HG02840 (cell line): ENCODE results near the gene THEM5.

ENCODE experiments used
- ATAC-seq: cut with Tn5 transposase; IDR thresholded peaks from one replicate; pipeline ENCODE4 v1.9.1; 2021; ENCODE audit warnings: mild to moderate bottlenecking, moderate library complexity, moderate number of reproducible peaks; ENCODE audit not compliant: unreplicated experiment, low FRiP score

THEM5 gene

DNA sequence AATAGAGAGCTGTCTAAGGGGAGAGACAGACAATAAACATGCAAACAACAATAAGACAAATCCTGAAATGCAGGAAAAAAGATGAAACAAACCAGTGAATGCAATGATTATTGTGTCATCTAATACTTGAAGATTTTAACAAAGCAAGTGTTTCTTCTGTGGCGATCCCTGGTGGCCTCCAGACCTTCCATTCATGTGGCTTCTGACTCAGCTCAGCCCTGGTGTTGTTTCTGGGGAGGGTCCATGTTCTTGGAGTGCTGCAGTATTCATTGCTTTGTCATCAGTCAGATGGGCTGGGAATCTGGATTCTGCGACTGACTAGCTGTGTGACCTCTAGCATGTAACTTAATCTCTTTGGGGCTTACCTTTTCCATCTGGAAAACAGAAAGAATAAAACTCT, 12.4 kb downstream of the THEM5 start:
- ATAC-seq: no peak

DNA sequence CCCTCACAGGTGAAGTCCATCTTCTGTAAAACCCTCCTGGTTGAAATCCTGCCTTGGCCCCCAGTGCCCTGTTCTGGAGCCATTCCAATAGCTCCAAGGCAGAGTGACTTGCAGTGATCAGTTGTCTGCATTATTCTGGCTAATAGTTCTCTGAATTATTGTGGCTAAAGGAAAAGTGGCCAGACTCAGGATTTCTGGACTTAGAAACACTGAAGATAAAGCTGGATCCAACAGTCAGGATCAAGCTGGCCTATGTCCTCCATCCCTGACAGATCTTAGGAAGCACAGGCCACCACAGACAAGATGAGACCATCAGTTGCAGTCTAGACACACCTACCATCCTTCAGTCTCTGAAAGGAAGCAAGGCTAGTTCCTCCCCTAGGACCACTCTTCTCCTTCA, 13.1 kb downstream of the THEM5 start:
- ATAC-seq: no peak

DNA sequence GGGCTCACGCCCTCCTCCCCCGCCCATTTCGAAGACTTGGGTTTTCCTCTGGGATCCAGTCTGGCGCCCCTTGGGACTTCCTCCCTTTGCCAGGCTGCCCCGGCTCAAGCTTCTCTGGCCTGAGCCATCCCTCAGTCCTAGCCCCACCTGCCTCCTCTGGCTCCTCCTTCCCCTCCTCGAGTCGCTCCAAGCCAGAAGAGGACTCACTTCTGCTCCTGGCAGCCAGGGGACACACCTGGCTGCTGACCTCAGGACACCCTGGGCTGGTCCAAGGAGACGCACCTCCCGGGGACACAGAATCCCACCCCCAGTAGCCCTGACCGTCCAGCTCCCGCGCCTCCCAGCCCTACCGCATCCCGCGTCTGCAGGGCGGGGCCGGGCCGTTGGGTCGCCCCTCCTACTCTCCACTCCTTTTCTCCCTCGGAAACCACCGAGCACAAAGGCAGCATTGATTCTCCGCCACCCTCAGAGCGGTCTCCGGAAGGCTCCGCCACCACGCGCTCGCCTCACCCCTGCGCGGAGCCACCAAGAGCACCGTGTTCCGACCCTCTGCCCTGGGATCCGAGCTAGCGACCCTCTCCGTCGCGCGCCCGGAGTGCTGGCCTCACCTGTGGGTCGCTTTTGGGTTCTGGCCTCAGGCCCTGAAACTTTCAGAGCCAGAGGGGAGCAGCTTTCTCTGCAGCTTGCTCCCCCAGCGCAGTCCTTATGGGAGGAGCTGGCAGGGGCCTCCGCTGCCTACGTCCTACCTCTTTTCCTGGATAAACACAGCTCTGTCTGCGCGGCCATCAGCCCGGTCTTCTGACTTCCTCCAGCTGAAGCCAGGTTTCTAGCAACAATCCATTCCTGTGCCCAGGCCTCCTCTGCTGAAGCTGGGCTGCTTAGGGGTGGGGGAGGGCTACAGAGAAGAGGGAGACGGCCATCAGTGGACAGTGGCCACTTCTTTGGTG, 13.8 kb downstream of the THEM5 start, which contains the start of gene C2CD4D:
TSS of gene C2CD4D (minus strand) at position 364 of the 947 bp plus-strand sequence. CDS start 831 bp downstream, outside the sequence.
- ATAC-seq: no peak

DNA sequence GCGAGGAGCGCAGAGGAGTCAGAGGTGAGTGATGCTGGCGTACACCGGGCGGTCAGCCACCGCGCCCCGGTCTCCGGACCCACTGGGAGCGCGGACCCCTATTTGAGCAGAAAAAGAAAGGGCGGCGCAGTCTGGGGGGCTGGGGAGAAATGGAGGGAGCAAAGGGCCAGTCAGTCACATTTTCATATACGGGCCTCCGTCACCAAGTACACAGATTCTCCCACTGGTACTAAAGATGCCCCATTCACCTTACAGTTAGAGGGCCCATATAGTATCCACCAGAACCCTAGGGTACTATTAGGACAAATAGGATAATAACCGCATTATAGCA, 14.5 kb downstream of the THEM5 start:
- ATAC-seq: no peak

DNA sequence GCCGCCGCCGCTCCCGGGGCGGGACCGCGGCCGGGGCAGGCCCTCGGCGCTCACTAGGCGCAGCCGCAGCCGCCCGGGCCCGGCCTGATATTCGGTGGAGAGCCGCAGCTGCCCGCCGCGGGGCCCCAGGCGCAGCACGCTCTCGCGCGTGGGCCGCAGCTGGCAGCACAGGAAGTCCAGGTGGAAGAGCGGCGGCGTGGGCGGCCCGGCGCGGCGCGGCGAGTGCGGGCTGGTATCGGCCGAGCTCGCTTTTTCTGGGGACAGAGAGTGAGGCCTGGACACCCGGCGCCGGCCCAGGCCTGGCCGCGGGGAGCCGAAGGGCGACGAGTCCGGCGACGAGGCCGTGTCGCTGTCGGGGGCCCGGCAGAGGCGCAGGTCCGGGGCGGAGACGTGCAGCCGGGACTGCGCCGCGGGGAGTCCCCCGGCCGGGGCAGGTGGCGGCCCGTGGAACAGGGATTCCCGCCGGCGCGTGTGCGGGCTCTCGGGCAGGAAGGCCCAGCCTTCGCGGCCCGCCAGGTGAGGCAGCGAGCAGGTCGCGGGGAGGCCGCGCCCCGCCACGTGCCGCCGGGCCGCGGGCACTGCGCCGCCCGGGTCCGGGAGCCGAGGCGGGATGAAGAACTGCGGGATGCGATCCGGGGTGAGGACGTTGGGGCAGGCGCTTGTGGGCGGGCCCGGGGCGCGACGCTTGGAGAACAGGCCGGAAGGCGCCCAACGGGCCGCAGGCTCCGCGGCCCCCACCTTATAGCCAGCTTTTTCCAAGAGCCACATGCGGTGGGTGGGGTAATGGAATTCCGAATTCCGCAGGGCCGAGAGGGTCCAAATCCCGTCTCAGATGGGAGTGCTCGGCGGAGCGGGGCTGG, 15.1 kb downstream of the THEM5 start:
- no peak for ATAC-seq

DNA sequence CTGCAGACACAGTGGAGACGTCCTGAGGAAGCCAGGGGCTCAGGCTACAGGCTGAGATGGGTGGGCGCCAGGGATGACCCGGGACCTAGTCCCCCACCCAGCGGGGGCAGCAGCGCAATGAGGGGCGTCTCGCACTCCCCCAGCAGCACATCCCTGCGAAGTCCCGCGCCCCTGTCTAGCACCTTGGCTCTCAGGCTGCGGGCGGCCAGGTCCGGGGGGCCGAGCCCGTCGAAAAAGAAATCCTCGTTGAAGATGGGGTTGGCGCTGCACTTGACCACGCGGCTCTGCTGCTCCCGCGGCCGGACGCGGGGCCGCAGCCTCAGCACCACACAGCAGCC, 15.7 kb downstream of the THEM5 start:
- no peak for ATAC-seq

DNA sequence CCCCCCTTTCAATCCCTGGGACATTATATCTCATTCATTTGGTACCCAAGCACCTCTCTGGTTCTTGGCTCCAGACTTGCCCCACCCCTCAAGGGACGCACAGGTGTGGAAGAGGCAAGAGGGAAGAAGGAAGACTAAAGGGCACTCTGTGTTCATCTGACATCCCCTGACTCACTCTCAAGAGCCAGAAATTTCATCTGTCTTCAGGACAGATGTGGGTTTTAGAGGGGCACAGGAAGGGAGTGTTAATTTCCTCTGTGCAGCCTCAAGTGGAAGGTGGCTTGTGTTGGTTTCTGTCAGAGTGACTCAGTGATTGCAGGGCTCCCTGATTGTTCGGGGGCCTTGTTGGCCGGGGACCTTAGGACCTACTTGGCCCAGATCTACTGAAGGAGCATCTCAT, 16.3 kb downstream of the THEM5 start:
- no peak for ATAC-seq

DNA sequence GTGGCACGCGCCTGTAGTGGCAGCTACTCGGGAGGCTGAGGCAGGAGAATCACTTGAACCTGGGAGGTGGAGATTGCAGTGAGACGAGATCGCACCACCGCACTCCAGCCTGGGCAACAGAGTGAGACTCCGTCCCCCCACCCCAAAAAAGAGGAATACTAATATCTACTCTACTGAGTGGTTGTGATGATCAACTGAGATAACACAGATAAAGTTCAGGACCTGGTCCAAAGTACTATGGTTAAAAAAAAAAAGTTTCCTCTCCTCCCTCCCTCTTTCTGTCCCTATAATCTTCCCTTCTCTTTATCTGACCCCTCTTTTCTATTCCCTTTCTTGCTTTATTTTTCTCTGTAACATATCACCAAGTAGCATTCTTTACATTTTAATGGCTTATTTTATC, 17.9 kb downstream of the THEM5 start:
- no peak for ATAC-seq

DNA sequence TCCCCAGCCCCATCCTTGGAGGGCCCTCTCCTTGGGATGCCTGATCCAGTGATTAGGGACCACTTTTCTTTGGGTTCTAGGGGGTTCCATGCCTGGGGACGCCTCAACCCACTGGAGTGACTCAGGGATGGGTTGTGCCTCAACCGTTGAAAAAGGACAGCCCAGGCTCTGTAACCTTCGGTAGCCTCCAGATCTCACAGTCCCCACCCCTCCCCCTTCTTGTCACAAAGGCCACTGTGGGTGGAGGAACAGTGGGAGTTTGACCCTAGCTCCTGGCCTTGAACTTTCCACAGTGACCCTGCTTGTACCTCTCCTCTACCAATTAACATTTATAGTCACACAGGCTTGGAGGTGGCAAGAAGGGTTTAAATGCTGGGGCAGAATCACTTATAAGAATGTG, 19.3 kb downstream of the THEM5 start:
- no peak for ATAC-seq

DNA sequence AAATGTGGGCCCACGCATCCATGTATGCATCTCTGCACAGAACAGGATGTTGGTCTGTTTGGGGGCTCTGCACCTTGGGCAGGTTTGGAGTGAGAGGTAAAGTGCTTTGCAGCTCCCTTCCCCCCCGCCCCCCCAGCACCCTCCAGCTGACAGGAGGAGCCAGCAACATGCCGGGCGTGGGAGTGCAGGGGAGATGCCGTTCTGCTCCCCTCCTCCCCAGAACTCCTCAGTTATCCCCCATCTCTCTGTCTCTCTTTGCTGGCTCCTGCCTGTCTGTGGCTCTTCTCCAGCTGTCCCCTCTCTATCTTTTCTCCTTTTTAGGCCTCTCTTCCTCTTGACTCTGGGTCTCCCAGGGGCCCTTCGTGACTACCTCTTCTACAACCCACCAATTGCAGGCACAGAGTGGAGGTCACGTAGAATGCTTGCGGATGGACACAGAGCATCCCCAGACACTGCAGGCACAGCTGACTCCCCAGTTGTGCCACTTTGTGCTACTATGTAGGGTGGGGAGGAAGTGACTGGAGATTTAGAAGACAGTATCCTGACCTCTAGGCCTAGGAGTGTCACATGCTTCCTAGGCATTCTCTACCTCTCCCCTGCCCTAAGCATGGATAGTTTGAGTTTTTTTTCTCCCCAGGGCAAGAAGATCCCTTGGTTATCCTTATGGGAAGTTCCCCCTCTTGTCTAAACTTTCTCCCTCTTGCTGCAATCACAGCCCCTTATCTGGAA, 20.2 kb downstream of the THEM5 start:
- no peak for ATAC-seq

DNA sequence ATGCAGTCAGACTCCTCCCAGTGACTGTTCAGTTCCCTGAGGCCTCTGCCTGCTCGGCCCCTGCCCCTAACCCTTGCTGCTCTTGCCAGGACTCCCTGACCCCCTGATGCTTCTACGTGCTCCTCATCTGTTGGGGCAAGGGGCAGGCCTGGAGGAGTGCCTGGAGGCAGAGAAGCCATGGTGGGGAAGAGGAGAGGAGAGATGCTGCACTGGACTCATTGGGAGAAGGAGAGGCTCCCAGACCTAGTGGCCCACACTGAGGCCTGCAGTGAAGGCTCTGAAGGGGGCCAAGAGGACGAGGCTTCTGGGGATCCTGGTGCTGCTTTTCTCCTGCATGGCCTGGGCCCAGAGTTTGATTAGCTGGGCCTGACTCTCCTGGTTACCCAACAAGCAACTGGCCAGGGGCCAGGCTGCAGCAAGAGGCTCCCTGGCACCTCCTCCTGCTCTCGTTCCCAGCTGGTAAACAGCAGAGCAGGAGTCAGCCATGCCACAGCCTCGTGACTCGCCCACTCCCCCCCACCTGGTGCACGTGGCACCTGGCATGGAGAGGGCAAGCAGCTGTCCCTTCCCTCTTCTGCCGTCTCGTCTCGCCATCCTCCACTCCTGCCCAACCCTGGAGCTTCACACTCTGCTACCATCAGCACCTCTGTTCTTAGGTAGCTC, 21.1 kb downstream of the THEM5 start:
- no peak for ATAC-seq

DNA sequence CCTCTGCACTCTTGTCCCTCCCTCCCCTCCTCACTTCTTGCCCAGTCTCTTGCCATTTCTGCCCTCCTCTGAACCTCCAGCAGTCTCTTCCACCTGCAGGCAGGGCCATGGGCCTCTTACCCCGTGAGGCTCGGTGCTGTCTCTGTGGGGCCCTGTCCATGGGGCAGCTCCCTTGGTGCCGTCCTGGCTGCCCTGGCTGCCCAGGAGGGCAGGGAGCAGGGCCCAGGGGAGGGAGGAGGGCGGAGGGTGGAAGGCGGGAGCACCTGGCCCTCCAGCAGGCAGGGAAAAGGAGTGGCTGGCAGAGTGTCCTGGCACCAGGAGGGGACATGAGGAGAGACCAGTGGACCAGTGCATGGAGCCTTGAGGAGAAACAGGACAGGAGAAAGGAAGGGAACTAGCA, 21.9 kb downstream of the THEM5 start, which contains the start of gene RORC:
TSS of gene RORC (minus strand) at position 198 of the 400 bp plus-strand sequence. CDS start at position 160, 38 bp downstream.
- no peak for ATAC-seq

DNA sequence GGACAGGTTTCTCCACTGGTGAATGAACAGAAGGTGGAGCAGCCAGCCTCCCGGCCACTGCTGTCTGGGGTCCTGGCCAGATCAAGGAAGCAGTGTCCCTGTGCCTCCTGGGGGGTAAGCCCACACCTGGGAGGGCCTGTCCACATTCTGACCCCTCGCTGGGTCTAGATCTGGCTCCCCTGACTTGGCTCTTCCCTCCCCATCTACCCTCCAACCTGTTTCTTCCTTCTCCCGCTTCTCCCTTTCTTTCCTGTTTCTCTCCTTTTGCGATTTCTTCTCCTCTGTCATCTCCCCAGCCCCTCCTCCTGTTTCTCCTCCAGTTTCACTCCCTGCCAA, 22.3 kb downstream of the THEM5 start:
- ATAC-seq: no peak

DNA sequence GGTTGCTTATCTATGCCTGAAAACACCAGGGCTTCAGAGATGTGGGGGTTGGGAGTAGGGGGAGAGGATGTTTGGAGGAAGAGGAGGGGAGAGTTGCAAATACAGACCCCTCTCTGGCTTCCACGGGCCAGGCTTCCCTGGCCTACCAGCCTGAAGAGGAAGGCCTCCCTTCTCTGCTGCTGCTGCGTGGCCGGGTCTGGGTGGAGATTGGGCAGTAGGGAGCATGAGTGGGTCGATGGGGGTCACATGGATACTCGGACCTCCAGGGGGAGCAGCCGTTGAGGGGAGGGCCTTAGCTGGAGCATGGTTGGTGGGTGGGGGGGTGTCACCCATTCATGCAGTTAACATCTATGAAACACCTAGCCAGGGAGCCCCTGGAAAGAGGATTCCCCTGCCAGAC, 23.5 kb downstream of the THEM5 start:
- no peak for ATAC-seq

DNA sequence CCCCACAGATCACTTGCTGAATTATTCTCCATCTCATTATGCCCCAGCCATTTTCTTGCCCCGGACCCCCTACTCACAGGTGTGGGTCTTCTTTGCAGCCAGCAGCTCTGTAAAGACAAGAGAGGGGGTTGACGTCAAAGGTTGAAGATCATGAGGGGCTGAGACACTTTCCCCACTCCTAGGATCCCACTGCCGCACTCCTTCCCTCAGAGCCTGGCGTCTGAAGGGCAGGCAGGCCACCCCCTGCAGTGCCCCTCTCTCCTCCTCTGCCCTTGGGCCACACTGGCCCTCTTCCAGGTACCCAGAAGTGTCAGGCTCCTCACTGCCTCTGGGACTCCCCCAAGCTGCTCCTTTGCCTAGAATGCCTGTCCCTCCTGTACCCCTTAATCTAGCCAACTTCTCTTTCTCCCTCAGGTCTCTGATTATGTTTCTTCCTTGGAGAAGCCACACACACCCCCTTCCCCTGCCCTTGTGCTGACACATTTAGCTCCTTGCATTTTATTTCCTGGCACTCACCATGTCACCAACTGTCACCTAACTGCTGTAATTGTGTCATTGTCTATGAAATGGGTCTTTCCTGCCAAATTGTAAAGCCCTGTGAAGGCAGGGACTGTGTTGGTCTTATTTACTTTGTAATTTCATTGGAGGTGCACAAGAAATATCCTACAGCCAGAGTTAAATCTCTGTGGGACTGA, 24.0 kb downstream of the THEM5 start:
- ATAC-seq: no peak

DNA sequence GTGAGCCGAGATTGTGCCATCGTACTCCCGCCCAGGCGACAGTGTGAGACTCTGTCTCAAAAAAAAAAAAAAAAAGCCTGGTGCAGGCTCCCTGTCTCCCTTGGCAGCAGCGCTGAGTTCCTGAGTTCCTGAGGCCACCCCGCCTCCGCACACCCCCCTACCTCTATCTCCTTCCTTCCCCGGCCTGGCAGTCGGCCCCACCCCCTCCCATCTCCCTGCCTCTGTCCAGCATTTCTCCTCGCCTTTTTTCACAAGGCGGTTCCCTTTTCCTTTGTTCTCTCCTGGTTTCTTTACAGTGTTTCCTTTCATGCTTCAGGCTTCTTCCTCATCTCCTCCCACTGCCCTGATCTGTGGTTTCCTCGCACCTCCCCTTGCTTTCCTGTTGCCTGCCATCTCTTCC, 24.6 kb downstream of the THEM5 start:
- no peak for ATAC-seq

DNA sequence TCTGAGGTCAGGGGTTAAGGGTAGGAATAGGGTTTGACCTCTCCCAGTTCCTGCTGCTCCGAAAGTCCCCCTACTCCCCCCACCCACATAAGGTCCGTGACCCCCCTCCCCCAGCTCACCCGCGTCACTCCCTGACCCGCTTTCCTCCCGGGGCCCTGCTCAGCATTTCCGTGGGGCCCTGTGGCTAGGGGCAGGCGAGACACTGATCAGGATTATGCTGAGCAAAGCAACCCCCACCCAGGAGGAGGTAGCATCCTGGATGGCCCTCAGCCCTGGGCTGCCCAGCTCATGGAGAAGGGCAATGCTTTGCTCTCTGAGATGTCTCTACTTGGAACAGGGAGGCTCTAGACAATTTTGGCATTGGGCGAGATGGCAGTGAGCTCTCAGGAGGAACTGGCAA, 25.7 kb downstream of the THEM5 start:
- no peak for ATAC-seq

DNA sequence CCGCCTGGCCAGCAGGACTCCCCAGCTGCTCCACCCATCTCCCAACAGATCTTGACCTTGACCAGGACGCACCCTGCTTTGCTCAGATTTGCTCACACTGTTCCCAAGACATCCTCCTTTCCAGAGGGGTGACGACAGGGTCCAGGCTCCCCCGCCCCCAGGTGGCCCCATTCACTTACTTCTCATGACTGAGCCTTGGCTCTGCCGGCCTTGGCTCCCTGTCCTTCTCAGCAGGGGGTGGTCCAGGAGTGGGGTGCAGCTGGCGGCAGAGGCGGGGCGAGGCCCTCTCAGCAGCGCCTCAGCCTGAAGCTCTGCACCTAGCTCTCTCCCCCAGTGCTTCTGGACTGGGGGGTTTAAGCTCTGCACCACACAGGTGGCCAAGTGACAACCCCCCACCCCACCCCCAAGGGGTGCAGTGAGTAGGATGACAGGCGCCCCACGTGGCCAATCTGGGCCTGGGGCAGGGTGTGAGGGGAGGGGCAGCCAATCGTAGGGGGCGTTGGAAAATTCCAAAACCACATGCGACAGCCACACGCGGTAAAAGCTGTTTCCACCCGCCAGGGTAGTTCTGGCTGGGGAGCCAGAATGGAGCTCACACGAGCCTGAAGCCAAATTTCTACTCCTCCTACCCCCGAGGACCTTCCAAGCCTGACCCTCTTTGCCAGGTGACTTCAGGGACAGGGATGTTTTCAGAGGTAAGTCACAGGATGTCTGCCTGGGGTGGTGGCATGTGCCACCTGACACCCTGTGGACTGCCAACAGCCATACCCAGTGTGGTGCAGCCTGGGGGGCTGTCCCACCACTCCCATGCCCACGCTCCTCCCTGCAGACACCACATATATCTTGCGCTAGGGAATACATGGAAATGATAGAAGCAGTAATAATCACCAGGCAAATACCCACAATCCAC, 27.5 kb downstream of the THEM5 start:
- no peak for ATAC-seq

DNA sequence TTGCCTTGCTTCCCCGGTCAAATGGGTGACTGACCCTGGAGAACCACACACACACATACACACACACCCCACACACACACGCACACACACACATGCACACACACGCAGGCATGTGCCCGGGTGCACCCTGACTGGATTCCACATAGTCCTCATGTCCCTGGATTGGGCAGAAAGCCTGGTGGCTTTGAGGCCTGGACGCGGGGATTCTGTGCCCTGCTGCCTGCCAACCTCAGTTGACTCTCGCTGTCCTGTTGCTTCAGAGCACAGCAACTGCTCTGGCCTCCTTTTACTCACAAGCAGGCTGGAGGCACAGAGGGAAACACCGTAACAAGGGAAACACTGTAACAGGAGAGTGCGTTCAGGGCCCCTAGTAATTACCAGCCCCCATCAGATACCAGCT, 28.3 kb downstream of the THEM5 start:
- ATAC-seq: no peak
